ENCODE measurements around the gene PRKCI. TPM values are rescaled to one million over a fixed set of nuclear protein-coding genes. Genes with fewer than 3 reads are reported as not detected.
"Not testable (repeated sequence)": the region's sequence is repeated elsewhere in the genome, so short reads cannot be mapped to it uniquely, and the experiment has no call there.

Gene PRKCI
- polyA plus RNA-seq, 1 donor from 2014 or later = 70.8 TPM

DNA sequence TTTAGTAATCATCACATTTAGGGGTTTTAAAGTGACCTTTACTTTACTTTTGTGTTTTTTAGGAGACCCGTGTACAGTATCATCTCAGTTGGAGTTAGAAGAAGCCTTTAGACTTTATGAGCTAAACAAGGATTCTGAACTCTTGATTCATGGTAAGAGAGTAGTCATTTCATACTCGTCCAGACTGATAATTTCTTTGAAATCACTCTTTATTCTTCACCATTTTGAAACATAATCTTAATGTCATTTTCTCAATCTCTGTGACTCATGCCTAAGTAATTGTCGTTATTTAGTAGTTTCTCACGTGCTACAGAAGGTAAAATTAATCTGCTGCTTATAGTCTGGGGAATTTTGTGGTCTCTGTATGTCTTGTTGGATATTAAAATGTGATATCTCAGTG, 37.7 kb downstream of the PRKCI start:
- no peaks in the 10 kb centered on the region for H3K9me2 ChIP-seq (ENCODE audit: insufficient read depth, low read length)
- no peaks in the 10 kb centered on the region for H3K9me3 ChIP-seq (ENCODE audit: low read length)
- TF ChIP-seq EP300 (conservative IDR thresholded peaks at IDR 0.05; ENCODE audit: poor library complexity, severe bottlenecking) = no peak
- H3K27ac ChIP-seq (ENCODE audit: low read length) = no peak overlapping the region
- H3K27me3 ChIP-seq (ENCODE audit: insufficient read depth, low read depth, low read length) = no peaks in the 10 kb centered on the region
- no peaks in the 10 kb centered on the region for H3K36me3 ChIP-seq (ENCODE audit: insufficient read depth, low read length)
- no peak overlapping the region for H3K4me2 ChIP-seq (ENCODE audit: low read length)
- H3K9ac ChIP-seq (ENCODE audit: low read length) = no peak overlapping the region
- H3K79me2 ChIP-seq (replicated peaks; ENCODE audit: insufficient read depth, low read length) = no peaks in the 10 kb centered on the region
- H3F3A ChIP-seq (ENCODE audit: insufficient read depth, low read length, poor library complexity, severe bottlenecking) = no peaks in the 10 kb centered on the region
- no peak overlapping the region for H2AFZ ChIP-seq (ENCODE audit: low read depth, low read length)
- no peaks in the 10 kb centered on the region for H4K20me1 ChIP-seq (ENCODE audit: insufficient read depth)
- H3K4me3 ChIP-seq (ENCODE audit: low read length) = no peak overlapping the region

DNA sequence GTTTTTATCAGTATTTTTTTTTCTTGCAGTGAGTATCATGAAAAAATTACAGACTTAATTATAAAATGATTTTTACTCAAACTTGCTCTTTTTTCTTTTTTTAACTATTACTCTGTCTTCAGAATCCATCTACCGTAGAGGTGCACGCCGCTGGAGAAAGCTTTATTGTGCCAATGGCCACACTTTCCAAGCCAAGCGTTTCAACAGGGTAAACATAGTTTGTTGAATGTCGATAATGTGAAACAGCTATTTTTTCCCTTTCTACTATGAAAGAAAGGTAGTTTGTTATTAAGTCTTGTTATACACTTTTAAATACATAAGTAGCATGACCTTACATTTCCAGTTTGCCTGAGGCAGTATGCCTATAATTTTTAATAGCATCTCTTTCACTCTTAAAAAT, 45.6 kb downstream of the PRKCI start:
- H4K20me1 ChIP-seq (ENCODE audit: insufficient read depth) = no peaks in the 10 kb centered on the region
- TF ChIP-seq RAD21 (conservative IDR thresholded peaks at IDR 0.05) (no peak), EP300 (conservative IDR thresholded peaks at IDR 0.05; ENCODE audit: poor library complexity, severe bottlenecking) (no peak), MXI1 (conservative IDR thresholded peaks at IDR 0.05; ENCODE audit: poor library complexity, severe bottlenecking) (no peak), EZH2 (IDR thresholded peaks at IDR 0.05; ENCODE audit: borderline replicate concordance, insufficient read depth, low read length, poor library complexity, severe bottlenecking) (no peak), POLR2AphosphoS5 (IDR thresholded peaks at IDR 0.05) (no peak), SMC3 (conservative IDR thresholded peaks at IDR 0.05; ENCODE audit: poor library complexity) (no peak)
- TF ChIP-seq, protein P1, sequence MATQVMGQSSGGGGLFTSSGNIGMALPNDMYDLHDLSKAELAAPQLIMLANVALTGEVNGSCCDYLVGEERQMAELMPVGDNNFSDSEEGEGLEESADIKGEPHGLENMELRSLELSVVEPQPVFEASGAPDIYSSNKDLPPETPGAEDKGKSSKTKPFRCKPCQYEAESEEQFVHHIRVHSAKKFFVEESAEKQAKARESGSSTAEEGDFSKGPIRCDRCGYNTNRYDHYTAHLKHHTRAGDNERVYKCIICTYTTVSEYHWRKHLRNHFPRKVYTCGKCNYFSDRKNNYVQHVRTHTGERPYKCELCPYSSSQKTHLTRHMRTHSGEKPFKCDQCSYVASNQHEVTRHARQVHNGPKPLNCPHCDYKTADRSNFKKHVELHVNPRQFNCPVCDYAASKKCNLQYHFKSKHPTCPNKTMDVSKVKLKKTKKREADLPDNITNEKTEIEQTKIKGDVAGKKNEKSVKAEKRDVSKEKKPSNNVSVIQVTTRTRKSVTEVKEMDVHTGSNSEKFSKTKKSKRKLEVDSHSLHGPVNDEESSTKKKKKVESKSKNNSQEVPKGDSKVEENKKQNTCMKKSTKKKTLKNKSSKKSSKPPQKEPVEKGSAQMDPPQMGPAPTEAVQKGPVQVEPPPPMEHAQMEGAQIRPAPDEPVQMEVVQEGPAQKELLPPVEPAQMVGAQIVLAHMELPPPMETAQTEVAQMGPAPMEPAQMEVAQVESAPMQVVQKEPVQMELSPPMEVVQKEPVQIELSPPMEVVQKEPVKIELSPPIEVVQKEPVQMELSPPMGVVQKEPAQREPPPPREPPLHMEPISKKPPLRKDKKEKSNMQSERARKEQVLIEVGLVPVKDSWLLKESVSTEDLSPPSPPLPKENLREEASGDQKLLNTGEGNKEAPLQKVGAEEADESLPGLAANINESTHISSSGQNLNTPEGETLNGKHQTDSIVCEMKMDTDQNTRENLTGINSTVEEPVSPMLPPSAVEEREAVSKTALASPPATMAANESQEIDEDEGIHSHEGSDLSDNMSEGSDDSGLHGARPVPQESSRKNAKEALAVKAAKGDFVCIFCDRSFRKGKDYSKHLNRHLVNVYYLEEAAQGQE (IDR thresholded peaks at IDR 0.05; ENCODE audit: borderline replicate concordance) = no peak
- TF ChIP-seq, protein P2, sequence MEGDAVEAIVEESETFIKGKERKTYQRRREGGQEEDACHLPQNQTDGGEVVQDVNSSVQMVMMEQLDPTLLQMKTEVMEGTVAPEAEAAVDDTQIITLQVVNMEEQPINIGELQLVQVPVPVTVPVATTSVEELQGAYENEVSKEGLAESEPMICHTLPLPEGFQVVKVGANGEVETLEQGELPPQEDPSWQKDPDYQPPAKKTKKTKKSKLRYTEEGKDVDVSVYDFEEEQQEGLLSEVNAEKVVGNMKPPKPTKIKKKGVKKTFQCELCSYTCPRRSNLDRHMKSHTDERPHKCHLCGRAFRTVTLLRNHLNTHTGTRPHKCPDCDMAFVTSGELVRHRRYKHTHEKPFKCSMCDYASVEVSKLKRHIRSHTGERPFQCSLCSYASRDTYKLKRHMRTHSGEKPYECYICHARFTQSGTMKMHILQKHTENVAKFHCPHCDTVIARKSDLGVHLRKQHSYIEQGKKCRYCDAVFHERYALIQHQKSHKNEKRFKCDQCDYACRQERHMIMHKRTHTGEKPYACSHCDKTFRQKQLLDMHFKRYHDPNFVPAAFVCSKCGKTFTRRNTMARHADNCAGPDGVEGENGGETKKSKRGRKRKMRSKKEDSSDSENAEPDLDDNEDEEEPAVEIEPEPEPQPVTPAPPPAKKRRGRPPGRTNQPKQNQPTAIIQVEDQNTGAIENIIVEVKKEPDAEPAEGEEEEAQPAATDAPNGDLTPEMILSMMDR (IDR thresholded peaks at IDR 0.05; ENCODE audit: poor library complexity, severe bottlenecking) = no peak
- H3K36me3 ChIP-seq (ENCODE audit: insufficient read depth, low read length) = no peaks in the 10 kb centered on the region
- H3K4me2 ChIP-seq (ENCODE audit: low read length) = no peak overlapping the region
- H3K79me2 ChIP-seq (replicated peaks; ENCODE audit: insufficient read depth, low read length) = no peaks in the 10 kb centered on the region
- no peak overlapping the region for H2AFZ ChIP-seq (ENCODE audit: low read depth, low read length)
- no peaks in the 10 kb centered on the region for H3F3A ChIP-seq (ENCODE audit: insufficient read depth, low read length, poor library complexity, severe bottlenecking)
- no peak overlapping the region for H3K4me3 ChIP-seq (ENCODE audit: low read length)
- H3K9ac ChIP-seq (ENCODE audit: low read length) = no peak overlapping the region
- H3K27me3 ChIP-seq (ENCODE audit: insufficient read depth, low read depth, low read length) = no peaks in the 10 kb centered on the region
- no peaks in the 10 kb centered on the region for H3K9me2 ChIP-seq (ENCODE audit: insufficient read depth, low read length)
- H3K27ac ChIP-seq (ENCODE audit: low read length) = no peak overlapping the region
- no peaks in the 10 kb centered on the region for H3K9me3 ChIP-seq (ENCODE audit: low read length)

DNA sequence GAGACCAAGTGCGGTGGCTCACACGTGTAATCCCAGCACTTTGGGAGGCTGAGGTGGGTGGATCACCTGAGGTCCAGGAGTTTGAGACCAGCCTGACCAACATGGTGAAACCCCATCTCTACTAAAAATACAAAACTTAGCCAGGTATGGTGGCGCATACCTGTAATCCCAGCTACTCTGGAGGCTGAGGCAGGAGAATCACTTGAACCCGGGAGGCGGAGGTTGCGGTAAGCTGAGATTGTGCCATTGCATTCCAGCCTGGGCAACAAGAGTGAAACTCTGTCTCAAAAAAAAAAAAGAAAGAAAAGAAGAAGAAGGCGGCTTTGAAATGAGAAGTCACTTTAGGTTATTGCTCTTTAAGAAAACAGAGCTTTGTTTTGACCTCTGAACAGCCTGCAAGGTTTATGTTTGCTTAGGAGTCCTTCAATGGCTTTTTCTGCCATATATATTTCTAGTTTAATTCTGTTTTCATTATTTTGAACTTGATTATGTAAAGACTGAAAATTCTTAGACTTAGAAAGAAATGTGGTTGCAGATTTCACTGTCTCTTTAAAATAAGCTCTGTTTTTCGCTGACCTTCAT, 47.5 kb downstream of the PRKCI start:
- not testable (repeated sequence) for H3K4me3 ChIP-seq (ENCODE audit: low read length); H3K9me3 ChIP-seq (ENCODE audit: low read length); H2AFZ ChIP-seq (ENCODE audit: low read depth, low read length); H3K4me2 ChIP-seq (ENCODE audit: low read length); H3K36me3 ChIP-seq (ENCODE audit: insufficient read depth, low read length); H3K9ac ChIP-seq (ENCODE audit: low read length); H3F3A ChIP-seq (ENCODE audit: insufficient read depth, low read length, poor library complexity, severe bottlenecking); H4K20me1 ChIP-seq (ENCODE audit: insufficient read depth); H3K79me2 ChIP-seq (replicated peaks; ENCODE audit: insufficient read depth, low read length); H3K27ac ChIP-seq (ENCODE audit: low read length); H3K9me2 ChIP-seq (ENCODE audit: insufficient read depth, low read length); H3K27me3 ChIP-seq (ENCODE audit: insufficient read depth, low read depth, low read length)

Data from neural cell (in vitro differentiated cells).